ENCODE measurements around the gene RTKN2.

Gene RTKN2

DNA sequence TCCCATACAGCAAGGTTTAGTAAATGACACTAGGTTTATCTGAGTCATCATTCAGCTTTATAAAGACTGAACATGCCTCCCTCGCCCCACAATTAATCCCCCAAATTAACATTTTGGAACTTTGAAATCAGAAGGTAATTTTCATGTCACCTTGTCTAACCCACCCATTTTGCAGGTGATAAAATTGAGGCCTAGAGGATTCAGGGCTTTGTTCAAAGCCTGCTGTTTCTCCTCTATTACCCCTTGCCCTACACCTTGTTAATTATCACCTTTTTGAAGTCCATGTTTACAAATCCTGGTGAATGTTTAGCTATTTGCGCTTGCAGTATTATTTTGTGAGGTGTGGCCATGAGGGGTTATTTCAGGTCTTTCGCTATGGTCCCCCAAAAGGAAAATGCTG lies 120.5 kb downstream of the RTKN2 start:
- H3K36me3 ChIP-seq (replicated peaks) = no peaks in the 10 kb centered on the region
- DNase-seq = no peak
- H3K27ac ChIP-seq = no peak overlapping the region
- in situ Hi-C loops (cut with HindIII; ENCODE audit: low pct_ligation_motif_present, low sequenced_read_pairs) = no loop called here
- no peak overlapping the region for H3K4me3 ChIP-seq (ENCODE audit: low read depth, low read length)
- no peaks in the 10 kb centered on the region for H3K27me3 ChIP-seq (replicated peaks)
- TF ChIP-seq, protein P1, sequence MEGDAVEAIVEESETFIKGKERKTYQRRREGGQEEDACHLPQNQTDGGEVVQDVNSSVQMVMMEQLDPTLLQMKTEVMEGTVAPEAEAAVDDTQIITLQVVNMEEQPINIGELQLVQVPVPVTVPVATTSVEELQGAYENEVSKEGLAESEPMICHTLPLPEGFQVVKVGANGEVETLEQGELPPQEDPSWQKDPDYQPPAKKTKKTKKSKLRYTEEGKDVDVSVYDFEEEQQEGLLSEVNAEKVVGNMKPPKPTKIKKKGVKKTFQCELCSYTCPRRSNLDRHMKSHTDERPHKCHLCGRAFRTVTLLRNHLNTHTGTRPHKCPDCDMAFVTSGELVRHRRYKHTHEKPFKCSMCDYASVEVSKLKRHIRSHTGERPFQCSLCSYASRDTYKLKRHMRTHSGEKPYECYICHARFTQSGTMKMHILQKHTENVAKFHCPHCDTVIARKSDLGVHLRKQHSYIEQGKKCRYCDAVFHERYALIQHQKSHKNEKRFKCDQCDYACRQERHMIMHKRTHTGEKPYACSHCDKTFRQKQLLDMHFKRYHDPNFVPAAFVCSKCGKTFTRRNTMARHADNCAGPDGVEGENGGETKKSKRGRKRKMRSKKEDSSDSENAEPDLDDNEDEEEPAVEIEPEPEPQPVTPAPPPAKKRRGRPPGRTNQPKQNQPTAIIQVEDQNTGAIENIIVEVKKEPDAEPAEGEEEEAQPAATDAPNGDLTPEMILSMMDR (IDR thresholded peaks at IDR 0.05; ENCODE audit: low read depth, low read length, missing control alignments) = no peak

DNA sequence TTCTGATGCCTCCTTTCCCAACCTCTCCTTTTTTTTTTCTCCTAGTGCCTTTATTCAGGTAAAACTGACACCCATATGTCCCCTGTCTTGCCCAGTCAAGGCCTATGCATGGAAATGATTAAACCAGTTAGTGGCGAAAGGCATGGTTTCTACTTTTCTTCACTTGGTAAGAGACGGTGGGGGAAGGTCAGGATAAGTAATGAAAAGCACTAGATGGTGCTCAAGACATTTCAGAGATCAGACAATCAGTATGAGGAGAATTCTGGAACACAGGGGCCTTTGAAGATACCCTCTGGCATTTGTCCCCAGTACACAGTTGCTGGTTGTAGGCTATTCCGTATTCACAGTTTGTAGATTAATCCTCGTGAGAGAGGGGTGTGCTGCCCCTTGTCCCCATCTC lies 121.2 kb downstream of the RTKN2 start:
- no peak overlapping the region for H3K27ac ChIP-seq
- no peak for DNase-seq
- no peak overlapping the region for H3K4me3 ChIP-seq (ENCODE audit: low read depth, low read length)
- TF ChIP-seq, protein P1 (IDR thresholded peaks at IDR 0.05; ENCODE audit: low read depth, low read length, missing control alignments) = no peak
- H3K27me3 ChIP-seq (replicated peaks) = no peaks in the 10 kb centered on the region
- H3K36me3 ChIP-seq (replicated peaks) = no peaks in the 10 kb centered on the region
- in situ Hi-C loops (cut with HindIII; ENCODE audit: low pct_ligation_motif_present, low sequenced_read_pairs) = no loop called here

DNA sequence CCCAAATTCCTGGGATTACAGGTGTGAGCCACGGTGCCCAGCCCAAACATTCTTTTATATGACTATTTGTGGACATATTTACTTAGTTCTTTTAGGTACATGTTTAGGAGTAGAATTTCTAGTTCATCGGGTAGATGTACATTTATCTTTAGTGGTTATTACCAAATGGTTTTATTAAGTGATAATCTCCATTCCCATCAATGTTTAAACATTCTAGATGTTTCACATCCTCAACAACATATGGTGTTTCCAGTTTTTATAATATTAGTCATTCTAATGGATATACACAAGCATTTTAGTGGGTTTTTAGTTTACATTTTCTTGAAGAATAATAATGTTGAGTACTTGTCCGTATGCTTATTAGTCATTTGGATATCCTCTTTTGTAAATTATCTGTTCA lies 131.7 kb downstream of the RTKN2 start:
- TF ChIP-seq, protein P1 (IDR thresholded peaks at IDR 0.05; ENCODE audit: low read depth, low read length, missing control alignments) = no peak
- Histone ChIP-seq H3K27ac (no peak overlapping the region), H3K36me3 (replicated peaks) (no peaks in the 10 kb centered on the region), H3K4me3 (ENCODE audit: low read depth, low read length) (no peak overlapping the region), H3K27me3 (replicated peaks) (no peaks in the 10 kb centered on the region)
- in situ Hi-C loops (cut with HindIII; ENCODE audit: low pct_ligation_motif_present, low sequenced_read_pairs) = no loop called here
- DNase-seq = no peak

DNA sequence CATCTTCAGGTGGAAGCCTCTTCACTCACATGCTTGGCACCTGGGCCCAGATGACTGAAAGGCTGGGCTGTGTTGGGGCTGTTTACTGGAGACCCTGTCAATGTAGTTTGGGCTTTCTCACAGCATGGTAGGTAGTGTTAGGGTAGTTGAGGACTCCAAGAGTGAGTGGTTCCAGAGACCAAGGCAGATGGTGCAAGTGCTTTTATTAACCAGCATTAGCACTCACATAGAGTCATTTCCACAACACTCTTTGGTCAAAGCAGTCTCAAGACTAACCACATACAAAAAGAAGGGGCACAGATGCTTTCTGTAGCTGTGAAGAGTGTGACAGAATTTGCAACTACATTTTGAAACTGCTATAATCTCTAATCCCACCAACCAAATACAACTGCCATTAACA lies 135.0 kb downstream of the RTKN2 start:
- TF ChIP-seq, protein P1 (IDR thresholded peaks at IDR 0.05; ENCODE audit: low read depth, low read length, missing control alignments) = no peak
- DNase-seq = no peak
- Histone ChIP-seq H3K36me3 (replicated peaks) (no peaks in the 10 kb centered on the region), H3K27ac (no peak overlapping the region), H3K27me3 (replicated peaks) (no peaks in the 10 kb centered on the region), H3K4me3 (ENCODE audit: low read depth, low read length) (no peak overlapping the region)
- in situ Hi-C loops (cut with HindIII; ENCODE audit: low pct_ligation_motif_present, low sequenced_read_pairs) = no loop called here

Measured in brain microvascular endothelial cell (primary cell).